Stimulated activated CD4-positive, alpha-beta T cell treated with anti-CD3 and anti-CD28 coated beads, TNF-alpha, amount 100 ng/mL, for 48 hours (primary cell): ENCODE measurements around the gene C17orf50.

Source experiments
- DNase-seq, 3 donors: peaks; one replicate each; pipeline ENCODE4 v3.0.0-alpha.2; 2020; ENCODE audit warnings: low read depth in 3 of 3

C17orf50 gene

DNA sequence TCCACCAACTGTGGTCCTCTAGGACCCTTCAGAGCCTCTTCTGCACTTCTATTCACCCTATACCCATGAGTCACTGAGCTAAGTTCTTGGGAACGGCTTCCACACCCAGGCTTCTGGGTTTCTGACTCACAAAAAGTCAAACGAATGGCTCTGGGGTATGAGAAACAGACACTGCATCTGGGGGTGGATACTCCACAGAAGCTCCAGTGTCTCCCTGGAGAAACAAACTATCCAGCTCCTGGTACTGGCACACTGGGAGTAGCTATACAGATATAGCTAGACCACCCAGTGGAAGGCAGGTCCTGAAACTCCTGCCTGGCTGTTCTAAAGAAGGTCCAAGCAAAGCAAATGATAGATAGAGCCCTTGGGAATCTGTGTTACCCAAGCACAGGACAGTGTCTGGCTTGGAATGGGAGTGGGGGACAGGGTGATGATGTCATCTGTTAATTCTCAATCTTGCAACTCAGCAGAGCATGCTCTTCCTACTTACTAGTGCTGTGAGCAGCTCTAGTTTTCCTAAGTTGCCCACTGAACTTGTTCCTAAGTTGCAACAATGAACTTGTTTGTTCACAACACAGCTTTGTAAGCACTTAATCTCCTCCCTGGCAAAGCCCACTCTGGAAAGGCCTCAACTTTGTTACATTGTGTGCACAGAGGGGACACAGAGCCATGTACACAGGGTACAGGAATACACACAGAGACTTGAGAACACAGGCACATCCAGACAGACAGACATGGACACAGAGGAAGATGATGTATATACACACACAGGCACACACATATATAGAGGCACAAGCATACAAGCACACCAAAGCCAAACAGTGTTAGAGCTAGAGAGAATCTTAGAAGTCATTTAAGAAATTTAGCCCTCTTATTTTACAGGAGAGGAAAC is 28.0 kb downstream of the C17orf50 start:
- no peak for DNase-seq

DNA sequence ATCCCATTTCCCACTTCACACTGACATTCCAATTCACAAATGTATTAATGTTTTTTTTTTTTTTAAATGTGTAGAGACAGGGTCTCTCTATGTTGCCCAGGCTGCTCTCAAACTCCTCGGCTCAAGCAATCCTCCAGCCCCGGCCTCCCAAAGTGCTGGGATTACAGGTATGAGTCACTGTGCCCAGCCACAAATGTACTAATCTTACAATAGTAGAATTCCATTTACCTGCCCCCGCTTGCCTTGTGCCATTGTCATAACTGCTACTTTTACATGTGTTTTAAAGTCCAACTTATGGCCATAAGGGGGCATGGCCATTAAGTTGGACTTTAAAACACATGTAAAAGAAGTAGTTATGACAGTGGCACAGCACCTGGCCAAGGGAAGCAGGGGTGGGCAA is 30.2 kb downstream of the C17orf50 start:
- no peak for DNase-seq

DNA sequence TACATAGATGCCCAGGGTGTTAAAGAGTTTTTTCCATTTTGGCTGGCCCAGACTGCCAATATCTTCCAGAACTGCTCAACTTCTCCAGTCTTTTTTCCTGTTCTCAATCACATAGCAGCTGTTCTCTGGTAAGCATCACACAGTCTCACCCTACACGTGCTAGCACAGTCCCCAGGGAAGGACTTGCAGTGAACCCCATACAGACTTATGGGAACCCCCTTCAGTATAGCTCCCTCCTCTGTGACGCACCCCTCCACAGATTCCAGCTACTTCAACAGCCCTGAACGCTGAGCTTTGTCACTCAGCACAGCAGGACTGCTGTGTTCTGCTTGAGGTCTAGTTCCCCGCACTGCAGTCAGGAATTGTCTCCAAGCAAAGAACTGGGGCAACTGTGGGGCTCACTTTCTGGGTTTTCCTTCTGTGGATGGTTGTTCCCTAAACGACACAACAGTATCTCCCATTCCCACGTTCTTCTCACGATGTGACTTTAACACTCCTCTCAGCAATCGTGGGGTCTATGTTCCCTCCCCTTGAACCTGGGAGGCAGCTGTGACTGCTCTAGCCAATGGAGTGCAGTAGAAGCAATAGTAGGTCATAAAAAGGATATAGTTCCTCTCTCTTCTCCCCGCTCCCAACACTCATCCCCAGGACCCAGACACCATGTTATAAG is 31.1 kb downstream of the C17orf50 start:
- DNase-seq, result no peak

DNA sequence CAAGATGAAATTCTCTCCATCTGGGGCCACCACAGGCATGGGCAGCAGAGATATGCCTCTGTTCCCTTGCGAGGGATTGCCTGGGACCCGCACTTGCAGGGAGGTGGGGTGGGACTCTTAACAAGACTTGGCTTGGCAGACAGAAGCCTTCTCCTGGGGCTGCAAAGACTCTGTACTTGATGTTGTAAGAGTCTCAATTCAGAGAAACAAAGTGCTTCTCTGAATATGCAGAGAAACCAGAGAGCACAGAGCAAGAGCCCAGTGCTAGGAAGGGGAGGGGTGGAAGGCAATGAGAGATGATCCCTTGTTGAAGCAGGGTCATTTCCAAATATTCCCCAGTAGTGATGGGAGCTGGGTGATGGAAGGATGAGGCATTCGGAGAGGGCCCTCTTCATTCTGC is 32.6 kb downstream of the C17orf50 start:
- DNase-seq, result no peak

DNA sequence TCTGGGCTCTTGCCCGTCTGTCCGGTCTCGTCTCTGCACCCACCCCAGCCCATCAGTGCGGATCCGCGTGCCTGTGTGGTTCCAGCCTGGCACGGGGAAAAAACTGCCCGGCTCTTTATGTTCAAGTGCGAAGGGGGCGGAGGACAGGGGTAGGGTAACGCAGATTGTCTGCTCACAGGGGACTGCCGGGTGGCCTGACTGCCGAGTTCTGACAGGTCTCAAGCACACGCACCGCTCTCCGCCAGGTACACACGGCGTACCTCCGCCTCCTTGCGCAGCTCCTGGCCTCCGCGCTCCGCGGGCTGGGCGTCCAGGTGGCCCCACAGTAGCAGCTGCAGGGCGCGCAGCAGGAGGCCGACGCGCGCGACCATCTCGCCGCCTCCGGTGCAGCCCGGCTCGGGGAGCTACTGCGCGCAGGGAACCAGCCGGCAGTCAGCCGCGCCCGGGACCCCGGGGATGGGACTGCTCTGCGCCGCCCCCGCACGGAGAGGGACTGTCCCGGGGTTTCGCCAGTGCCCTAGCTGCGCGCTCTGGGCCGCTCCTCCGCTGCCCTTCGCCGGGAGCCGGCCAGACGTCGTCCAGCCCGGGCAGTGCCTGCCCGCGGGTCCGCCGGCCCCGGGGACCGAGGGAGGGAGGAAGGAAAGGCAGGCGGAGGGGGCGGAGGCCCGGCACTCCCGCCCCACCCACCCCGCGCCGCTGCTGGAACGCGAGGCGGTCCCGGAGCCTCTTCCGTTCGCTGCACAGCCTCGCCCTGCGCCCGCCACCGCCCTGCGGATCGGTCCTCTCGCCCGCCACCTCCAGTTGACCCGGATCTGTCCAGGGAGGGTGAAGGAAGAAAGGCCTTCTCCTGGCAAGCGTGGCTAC is 34.6 kb downstream of the C17orf50 start, which contains the start of gene MMP28:
TSS of gene MMP28 (minus strand) at position 635 of the 864 bp plus-strand sequence. CDS start at position 371, 264 bp downstream.
- DNase-seq, result no peak

DNA sequence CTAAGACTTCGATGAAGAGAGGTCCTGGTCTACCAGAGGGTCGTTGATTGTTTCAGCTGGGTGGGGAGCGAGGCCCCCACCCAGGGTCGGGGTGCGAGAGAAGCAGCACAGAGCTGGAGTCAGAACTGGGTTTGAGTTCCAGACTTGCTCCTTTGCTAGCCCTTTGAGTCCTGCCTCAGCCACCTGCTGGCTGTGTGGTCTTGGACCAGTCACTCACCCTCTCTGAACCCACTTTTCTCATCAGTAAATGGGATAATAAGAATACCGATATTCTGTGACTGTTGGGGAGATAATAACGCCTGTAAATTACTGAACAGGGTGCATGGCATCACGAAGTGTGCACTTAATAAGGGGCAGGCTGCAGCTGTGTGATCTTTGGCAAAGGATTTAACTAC is 35.2 kb downstream of the C17orf50 start:
- DNase-seq, result no peak

DNA sequence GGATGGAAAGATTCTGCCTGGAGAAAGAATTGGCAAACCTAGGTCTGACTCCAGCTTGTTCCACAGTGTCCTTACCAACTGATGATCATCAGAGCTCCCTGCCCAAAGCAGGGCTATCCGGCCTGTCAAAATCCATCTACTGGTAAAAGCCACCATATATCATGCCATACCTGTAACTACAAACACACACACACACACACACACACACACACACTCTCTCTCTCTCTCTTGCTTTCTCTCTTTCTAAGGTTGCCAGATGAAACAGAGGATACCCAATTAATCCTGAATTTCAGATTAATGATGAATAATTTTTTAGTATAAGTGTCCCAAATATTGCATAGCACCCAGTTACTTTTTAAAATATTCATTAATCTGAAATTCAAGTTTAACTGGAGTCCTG is 36.3 kb downstream of the C17orf50 start:
- no peak for DNase-seq

DNA sequence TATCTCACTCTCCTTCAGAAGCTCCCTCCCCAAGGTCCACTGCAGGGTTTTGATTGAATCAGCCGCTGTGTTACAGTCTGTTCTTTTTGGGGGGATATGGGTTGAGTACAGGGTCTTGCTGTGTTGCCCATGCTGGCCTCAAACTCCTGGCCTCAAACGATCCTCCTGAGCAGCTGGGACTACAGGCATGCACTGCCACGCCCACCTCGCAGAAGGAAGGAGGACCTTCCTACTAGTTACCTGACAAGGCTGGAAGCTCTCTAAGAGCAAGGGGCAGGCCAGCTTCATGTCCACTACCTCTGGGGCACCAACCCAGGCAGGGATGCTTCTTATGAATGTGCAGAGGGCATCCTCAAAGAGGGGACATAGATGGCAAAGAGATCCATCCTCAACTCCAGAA is 36.7 kb downstream of the C17orf50 start:
- no peak for DNase-seq

DNA sequence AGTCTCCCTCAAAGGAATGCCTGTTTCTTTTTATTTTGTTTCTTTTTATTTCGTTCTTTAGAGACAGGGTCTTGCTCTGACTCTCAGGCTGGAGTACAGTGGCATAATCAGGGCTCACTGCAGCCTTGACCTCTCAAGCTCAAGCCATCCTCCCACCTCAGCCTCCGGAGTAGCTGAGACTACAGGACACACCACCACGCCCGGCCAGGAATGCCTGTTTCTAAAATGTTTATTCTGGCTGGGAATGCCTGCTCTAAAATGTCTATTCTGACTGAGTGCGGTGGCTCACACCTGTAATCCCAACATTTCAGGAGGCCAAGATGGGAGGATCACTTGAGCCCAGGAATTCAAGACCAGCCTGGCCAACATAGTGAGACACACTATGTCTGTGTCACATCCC is 37.2 kb downstream of the C17orf50 start:
- DNase-seq, result no peak

DNA sequence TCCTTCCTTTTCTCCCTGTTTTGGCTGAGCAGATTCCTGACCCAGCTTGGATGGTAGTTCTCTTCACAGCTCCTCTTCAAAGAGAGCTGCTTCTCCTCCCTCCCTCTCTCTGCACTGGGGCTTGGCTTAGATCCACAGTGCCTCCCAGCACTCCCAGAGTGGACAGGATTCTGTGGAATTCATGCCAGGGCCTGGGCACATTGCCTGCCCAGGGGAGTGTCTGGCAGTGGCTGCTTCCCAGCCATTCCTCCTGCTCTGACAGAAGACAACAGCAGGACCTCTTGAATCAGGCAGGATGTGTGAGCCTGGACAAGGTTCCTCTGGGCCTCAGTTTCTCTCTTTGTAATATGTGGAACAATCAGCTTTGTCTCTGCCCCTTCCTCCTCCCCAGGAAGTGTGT is 39.3 kb downstream of the C17orf50 start:
- no peak for DNase-seq

DNA sequence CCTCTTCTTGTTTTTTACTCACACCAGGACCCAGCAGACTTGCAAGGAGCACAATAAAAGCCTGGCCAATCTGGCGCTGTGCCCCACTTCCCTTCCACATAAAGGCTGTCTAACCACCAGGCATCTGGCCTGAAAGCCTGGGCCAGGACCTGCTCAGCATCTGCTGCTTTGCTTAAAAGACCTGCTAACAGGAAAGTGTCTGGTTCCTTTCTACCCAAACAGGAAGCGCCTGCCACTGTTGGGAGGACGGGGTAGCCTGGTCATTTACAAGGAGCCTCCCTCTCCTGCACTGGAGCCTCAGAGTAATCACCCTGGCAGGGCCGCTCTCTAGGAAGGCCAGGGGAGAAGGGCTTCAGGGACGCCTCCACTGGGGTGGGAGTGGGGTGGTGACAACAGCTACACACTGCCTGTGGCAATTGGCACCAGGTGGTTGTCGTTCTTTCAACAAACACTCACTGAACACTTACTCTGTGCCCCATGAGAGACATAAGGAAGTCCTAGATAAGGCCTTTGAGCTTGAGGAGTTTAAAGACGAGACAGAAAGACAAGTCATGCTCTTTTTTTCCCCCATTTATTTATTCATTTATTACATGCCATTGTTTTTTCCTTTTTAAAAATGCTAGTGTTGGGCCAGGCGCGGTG is 41.0 kb downstream of the C17orf50 start:
- DNase-seq, result no peak

DNA sequence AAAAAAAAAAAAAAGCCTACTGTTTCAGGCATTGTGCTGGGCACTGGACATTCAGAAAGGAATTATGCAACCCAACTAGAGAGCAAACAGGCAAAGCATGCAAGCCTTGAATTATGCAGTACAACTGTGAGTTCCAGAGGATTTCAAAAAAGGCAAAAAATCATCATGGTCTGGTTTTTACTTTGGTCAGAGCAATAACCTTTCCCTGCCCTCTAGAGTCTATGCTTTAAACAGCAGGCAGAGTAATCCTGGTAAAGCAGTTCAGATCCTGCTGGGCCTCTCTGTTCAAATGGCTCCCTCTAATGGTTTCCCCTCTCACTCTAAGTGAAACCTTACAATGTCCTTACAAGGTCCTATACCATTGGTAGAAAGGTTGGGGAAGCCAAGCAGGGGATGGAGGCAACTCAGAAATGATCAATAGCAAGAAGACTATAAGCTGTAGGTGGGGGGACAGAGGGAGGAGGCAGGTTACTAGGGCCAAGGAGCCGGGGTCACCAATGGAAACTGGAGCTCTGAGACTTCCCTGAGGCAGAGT is 44.0 kb downstream of the C17orf50 start:
- DNase-seq, result no peak

DNA sequence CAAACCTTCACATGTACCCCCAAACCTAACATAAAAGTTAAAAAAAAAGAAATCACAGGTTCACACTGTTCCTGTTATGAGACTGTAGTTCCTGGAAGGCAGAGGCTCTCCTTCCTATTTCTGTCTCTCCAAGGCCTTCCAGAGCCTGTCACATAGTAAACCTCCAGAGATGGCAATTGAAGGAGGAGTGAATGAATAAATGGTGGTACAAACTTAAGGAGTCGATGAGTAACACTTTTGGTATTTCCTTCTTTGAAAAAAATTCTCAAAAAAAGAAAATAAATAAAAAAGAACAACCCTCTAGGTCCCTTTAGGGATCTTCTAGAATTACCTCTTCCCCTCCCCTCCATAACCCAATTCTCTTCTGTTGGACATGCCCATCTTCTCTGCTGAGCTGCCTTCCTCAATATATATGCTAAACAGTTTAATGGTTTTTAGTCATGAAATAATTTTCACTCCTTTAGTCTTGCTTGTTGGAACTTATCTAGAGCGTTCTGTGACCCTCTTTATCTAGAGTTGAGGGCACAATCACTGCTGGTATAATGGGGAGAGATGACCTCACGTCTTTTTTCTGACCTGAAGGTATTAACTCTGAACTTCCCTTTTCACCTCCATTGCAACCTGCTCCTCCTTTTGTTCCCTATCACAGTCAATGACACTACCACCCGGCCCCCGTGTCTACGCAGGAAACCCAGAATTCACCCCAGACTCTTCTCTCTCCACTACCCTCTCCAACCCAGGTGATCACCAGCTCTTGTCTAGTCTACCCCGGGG is 46.9 kb downstream of the C17orf50 start:
- no peak for DNase-seq

DNA sequence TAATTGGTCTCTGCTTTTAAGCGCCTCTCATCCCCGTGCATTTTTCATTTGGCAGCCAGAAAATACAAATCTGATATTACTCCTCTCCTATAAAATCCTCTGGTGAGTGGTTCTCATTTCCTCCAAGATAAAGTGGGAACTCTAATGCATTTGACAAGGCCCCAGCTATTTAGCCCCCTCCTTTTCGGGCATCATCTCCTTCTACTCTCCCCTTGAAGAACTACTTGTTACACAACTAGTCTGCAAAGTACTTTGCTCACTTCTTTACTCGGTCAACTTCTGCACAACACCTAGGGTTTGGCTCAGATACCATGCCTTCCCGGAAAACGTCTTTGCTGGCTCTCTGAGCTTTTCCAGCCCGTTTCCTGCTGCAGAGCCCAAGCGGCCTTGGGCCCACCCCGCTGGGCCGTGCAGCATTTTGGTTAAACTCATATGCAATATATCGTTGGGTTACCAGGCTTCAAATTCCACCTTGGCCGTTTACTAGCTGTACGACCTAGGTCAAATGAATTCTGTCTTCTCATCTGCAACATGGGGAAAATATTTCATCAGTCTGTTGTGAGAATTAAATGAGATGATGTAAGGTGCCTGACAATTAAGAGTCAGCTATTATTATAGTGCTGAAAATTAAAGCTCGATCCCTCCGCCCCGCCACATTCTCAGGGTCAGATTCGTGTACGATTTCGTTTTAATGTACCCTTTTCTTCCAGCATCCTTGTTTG is 47.7 kb downstream of the C17orf50 start:
- DNase-seq, result no peak

DNA sequence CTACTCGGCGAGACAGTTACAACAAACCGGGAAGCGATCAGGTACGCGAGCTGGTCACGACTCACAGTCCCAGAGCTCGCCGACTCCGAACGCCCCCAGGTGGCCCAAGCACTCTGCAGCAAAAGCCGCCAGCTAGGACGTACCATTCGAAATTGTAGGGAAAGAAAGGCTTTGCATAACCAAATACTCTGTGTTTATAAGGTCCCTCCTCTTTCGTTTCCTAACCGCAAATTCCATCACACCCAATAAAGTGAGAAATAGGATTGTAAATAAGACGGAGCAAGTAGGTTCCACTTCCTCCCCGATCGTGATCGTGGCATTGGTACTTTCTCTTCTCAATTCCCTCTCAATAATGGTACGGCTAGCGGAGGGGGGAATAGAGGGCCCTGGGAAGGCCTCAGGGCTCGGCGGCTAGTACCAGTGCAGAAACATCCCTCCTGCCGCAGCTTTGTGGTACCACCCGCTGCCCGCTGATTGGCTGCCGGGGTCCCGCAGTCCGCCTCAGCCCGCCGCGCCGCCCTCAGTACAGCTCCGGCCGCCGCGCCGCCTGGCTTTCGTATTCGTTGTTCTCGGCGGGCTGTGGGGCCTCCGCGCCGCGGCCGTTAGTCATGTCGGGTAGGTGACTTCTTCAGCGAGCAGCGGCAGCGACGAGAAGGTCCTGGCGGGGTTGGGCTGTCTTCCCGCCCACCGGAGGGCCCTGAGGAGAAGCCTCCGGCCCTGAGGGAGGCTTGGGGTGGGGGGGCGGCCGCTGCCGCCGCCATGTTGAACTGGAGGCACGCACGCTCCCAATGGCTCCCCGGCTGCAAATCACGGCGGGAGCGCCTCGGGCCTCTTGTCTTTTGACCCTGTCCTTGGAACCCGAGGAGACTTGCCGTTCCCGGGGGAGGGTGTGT is 48.5 kb downstream of the C17orf50 start, which contains the start of gene TAF15:
TSS of gene TAF15 (plus strand) at position 523 of the 893 bp plus-strand sequence. CDS start at position 609, 86 bp downstream.
- peak; percentile 90 to 95 (median 91) for DNase-seq

DNA sequence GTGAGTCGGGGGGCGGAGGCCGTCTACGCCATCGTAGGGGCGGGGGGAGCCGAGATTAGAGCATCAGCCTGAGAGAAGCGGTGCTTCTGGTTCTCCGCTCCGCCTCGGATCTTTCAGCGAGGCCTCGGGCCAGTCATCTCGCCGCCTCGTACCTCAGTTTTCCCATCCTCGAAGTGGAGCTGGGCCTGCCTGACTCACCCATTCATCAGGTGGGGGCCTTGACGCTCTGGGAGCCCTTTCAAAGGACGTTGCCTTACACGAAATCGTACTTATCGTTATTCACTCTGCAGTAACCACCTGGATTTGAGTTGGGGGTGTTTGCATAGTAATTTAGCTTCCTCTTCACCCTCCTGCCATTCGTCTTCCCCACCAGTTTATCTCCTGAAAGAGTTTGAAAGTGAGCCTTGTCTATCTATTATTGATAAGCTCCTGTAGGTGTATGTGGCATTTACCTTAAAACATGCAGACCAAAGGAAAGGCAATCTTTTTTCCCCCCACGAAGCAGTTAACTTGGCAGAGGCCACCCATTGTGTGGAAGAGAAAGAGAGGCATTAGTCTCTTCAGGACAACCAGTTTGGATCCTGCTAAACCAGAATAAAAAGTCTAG is 49.3 kb downstream of the C17orf50 start:
- DNase-seq, result peak in 1 of 3 donors; percentile 29

DNA sequence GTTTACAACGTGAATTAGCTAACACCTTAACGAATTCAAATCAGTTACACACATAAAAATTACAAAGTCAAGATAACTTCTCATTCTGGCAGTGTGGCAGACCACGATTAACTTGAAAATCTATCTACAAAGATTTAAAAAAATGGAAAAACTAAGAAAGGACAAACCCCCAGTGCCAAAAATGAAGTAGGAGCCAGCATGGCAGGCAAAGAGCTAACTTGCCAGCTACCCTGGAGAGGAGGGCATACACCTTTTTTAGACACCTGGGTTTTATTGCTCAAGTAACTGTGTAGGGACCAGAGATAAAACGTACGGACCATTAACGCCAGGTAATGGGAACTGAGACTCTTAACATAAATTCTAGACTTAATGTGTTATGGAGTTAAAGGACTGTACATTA is 51.1 kb downstream of the C17orf50 start:
- no peak for DNase-seq

DNA sequence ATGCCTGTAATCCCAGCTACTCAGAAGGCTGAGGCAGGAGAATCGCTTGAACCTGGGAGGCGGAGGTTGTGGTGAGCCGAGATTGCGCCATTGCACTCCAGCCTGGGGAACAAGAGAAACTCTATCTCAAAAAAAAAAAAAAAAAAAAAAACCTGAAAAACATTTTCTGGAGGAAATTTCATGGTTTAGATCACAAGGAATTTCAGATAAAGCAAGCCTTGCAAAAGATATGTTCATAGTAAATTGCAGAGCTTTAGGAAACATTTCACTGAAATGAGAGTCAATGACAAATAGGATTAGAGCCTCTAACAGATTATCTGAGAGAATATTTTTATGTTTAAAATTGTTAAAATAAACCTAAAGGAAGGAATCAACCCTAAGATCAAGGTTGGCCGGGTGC is 51.8 kb downstream of the C17orf50 start:
- no peak for DNase-seq
